Measurements from ENCODE around the gene BRS3.

DNA sequence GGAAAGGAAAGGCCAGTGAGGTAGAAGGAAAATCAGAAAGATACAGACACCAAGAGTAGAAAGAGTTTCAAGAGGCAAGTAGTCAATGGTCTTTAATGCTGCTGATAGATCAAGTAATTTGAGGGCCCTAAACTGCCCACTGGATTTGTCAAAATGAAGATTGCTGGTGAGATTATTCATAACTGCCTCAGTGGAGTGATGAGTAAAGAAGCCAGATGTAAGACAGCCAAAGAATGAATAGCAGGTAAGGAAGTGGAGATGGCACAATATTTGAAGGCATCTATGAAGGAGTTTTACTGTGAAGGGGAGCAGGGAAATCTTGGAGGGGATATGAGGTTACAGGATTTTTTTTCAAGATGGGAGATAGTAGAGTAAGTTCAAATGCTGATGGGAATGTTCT lies 39.8 kb upstream of the BRS3 start:
- no peak for TF ChIP-seq POLR2AphosphoS5 (IDR thresholded peaks at IDR 0.05; ENCODE audit: borderline replicate concordance, low read depth, low read length)
- no peak for TF ChIP-seq EZH2 (IDR thresholded peaks at IDR 0.05)
